T-helper 9 cell (primary cell): ENCODE data around the gene OVOL2.

ENCODE experiments used
- DNase-seq: peaks from one replicate; pipeline ENCODE4 v3.0.0-alpha.2; 2020

The OVOL2 gene

GRCh38 chr20:18011951-18012645, 45.6 kb downstream of the OVOL2 start:
- no peak for DNase-seq

- DNase-seq, result no peak
Measured at GRCh38 chr20:18011482-18011881, 46.2 kb downstream of the OVOL2 start.

- no peak for DNase-seq
Measured at GRCh38 chr20:18009116-18009515, 48.6 kb downstream of the OVOL2 start.

GRCh38 chr20:18007534-18008292, 50.0 kb downstream of the OVOL2 start:
- DNase-seq, result no peak

- no peak for DNase-seq
Measured at GRCh38 chr20:18006684-18007083, 51.0 kb downstream of the OVOL2 start.

- DNase-seq, result no peak
Measured at GRCh38 chr20:18005990-18006364, 51.7 kb downstream of the OVOL2 start.

- no peak for DNase-seq
Measured at GRCh38 chr20:18005170-18005989, 52.3 kb downstream of the OVOL2 start.

GRCh38 chr20:18004384-18005031, 53.2 kb downstream of the OVOL2 start:
- no peak for DNase-seq

- DNase-seq, result no peak
Measured at GRCh38 chr20:18003897-18004296, 53.8 kb downstream of the OVOL2 start.

GRCh38 chr20:18001131-18001921, 56.4 kb downstream of the OVOL2 start:
- no peak for DNase-seq

GRCh38 chr20:17999566-17999965, 58.1 kb downstream of the OVOL2 start:
- no peak for DNase-seq

- DNase-seq, result no peak
Measured at GRCh38 chr20:17998446-17998845, 59.3 kb downstream of the OVOL2 start.

- DNase-seq, result peak; percentile 16
Measured at GRCh38 chr20:17995967-17996819, 61.5 kb downstream of the OVOL2 start.

GRCh38 chr20:17993546-17993945, 64.2 kb downstream of the OVOL2 start:
- DNase-seq, result no peak

GRCh38 chr20:17992847-17993513, 64.7 kb downstream of the OVOL2 start:
- no peak for DNase-seq

- no peak for DNase-seq
Measured at GRCh38 chr20:17992224-17992637, 65.5 kb downstream of the OVOL2 start.

- DNase-seq, result no peak
Measured at GRCh38 chr20:17990278-17990972, 67.3 kb downstream of the OVOL2 start.

GRCh38 chr20:17987988-17988387, 69.7 kb downstream of the OVOL2 start:
- no peak for DNase-seq

GRCh38 chr20:17985388-17986018, 72.2 kb downstream of the OVOL2 start:
- DNase-seq, result no peak
